ENCODE measurements around the gene SPEM1.

DNA sequence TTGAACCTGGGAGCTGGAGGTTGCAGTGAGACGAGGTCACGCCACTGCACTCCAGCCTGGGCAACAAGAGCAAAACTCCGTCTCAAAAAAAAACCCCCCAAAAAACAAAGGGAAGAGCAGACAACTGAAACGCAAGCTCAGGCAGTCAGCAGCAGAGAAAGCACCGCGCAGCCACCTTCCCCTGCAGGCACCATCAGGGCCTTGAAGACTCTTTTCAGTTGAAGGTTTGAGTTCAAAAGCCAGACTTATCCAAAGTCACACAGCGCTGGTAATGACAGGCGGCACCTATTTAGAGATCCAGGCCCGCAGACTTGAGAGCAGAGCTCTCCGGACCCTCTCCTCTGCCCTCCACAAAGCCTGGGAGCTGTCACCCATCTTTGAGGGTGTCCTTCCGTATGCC, 48.2 kb downstream of the SPEM1 start:
- TF ChIP-seq ZBTB33 (IDR thresholded peaks at IDR 0.05) (no peak), CTCF (IDR thresholded peaks at IDR 0.05; ENCODE audit: low read depth, low read length, missing input control) (no peak), REST (IDR thresholded peaks at IDR 0.05) (no peak), TAF1 (conservative IDR thresholded peaks at IDR 0.05) (no peak), SP1 (IDR thresholded peaks at IDR 0.05) (no peak), YY1 (IDR thresholded peaks at IDR 0.05) (no peak), JUND (IDR thresholded peaks at IDR 0.05) (no peak), RXRA (IDR thresholded peaks at IDR 0.05) (no peak), NR2F2 (IDR thresholded peaks at IDR 0.05) (no peak), FOXA2 (IDR thresholded peaks at IDR 0.05) (no peak)
- TF ChIP-seq, protein P1, sequence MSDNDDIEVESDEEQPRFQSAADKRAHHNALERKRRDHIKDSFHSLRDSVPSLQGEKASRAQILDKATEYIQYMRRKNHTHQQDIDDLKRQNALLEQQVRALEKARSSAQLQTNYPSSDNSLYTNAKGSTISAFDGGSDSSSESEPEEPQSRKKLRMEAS (IDR thresholded peaks at IDR 0.05): no peak
